ENCODE measurements around the gene FGF4. TPM values are rescaled to one million over a fixed set of nuclear protein-coding genes. Genes with fewer than 3 reads are reported as not detected.

FGF4 gene
- total RNA-seq (2021; ENCODE audit: unreplicated experiment) = not detected
- polyA plus RNA-seq (2012) = not detected in 2 replicates
- not detected for Bru-seq, nascent RNA
- BruChase-seq, experiment 1, labeled RNA remaining after a 6-hour chase = not detected
- not detected for BruChase-seq, experiment 2, labeled RNA remaining after a 2-hour chase
- long read RNA-seq = 0 reads

- intact Hi-C loops (cut with micrococcal nuclease) = no loop called here
- Histone ChIP-seq H2AFZ (ENCODE audit: low read depth, low read length, poor library complexity, severe bottlenecking) (no peak within 1 kb of the TSS), H3K4me3 (replicated peaks in 1 of 2; ENCODE audit: low read depth in 1 of 2, low read length in 2 of 2) (no peak within 1 kb of the TSS), H3K27me3 (ENCODE audit: insufficient read depth, low read length) (no peaks in the 10 kb centered on the region), H3K79me2 (ENCODE audit: insufficient read depth, low read length) (no peaks in the 10 kb centered on the region), H3K27ac (ENCODE audit: low read depth, low read length) (no peak within 1 kb of the TSS), H3K9me2 (ENCODE audit: insufficient read depth) (no peaks in the 10 kb centered on the region), H3K36me3 (ENCODE audit: control insufficient read depth in 1 of 2, insufficient read depth in 2 of 2, low read length in 2 of 2) (no peaks in the 10 kb centered on the region), H4K20me1 (ENCODE audit: insufficient read depth) (no peaks in the 10 kb centered on the region), H3K9me3 (ENCODE audit: control insufficient read depth in 1 of 2, insufficient read depth in 1 of 2, low read depth in 1 of 2, low read length in 2 of 2) (no peaks in the 10 kb centered on the region), H3K4me1 (ENCODE audit: control insufficient read depth in 1 of 2, insufficient read depth in 2 of 2, low read length in 2 of 2) (no peaks in the 10 kb centered on the region), H3K4me2 (ENCODE audit: low read length) (no peak within 1 kb of the TSS), H3K9ac (ENCODE audit: low read length) (no peak within 1 kb of the TSS)
- TF ChIP-seq, protein P1, sequence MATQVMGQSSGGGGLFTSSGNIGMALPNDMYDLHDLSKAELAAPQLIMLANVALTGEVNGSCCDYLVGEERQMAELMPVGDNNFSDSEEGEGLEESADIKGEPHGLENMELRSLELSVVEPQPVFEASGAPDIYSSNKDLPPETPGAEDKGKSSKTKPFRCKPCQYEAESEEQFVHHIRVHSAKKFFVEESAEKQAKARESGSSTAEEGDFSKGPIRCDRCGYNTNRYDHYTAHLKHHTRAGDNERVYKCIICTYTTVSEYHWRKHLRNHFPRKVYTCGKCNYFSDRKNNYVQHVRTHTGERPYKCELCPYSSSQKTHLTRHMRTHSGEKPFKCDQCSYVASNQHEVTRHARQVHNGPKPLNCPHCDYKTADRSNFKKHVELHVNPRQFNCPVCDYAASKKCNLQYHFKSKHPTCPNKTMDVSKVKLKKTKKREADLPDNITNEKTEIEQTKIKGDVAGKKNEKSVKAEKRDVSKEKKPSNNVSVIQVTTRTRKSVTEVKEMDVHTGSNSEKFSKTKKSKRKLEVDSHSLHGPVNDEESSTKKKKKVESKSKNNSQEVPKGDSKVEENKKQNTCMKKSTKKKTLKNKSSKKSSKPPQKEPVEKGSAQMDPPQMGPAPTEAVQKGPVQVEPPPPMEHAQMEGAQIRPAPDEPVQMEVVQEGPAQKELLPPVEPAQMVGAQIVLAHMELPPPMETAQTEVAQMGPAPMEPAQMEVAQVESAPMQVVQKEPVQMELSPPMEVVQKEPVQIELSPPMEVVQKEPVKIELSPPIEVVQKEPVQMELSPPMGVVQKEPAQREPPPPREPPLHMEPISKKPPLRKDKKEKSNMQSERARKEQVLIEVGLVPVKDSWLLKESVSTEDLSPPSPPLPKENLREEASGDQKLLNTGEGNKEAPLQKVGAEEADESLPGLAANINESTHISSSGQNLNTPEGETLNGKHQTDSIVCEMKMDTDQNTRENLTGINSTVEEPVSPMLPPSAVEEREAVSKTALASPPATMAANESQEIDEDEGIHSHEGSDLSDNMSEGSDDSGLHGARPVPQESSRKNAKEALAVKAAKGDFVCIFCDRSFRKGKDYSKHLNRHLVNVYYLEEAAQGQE (IDR thresholded peaks at IDR 0.05; ENCODE audit: low read depth) = no peak
- TF ChIP-seq EGR1 (IDR thresholded peaks at IDR 0.05; ENCODE audit: low read depth) (no peak), FOSL1 (IDR thresholded peaks at IDR 0.05; ENCODE audit: low read depth) (no peak), EZH2 (IDR thresholded peaks at IDR 0.05) (no peak), POLR2AphosphoS5 (IDR thresholded peaks at IDR 0.05; ENCODE audit: low read depth, low read length) (no peak), MAX (IDR thresholded peaks at IDR 0.05) (no peak), SP1 (IDR thresholded peaks at IDR 0.05; ENCODE audit: low read depth) (no peak), ZFX (IDR thresholded peaks at IDR 0.05) (no peak), RAD21 (IDR thresholded peaks at IDR 0.05; ENCODE audit: low read depth) (no peak), TCF7L2 (IDR thresholded peaks at IDR 0.05; ENCODE audit: borderline replicate concordance, extremely low read depth, insufficient read depth, insufficient read length) (no peak), YY1 (IDR thresholded peaks at IDR 0.05; ENCODE audit: extremely low read depth, insufficient replicate concordance, low read depth, low read length) (no peak), CBX3 (IDR thresholded peaks at IDR 0.05; ENCODE audit: low read depth) (no peak), ELF1 (IDR thresholded peaks at IDR 0.05; ENCODE audit: borderline replicate concordance, low read depth) (no peak), CEBPB (IDR thresholded peaks at IDR 0.05; ENCODE audit: low read depth) (no peak), EZH2phosphoT487 (IDR thresholded peaks at IDR 0.05; ENCODE audit: borderline replicate concordance) (no peak), SRF (IDR thresholded peaks at IDR 0.05; ENCODE audit: low read depth) (no peak)
- TF ChIP-seq, protein P2, sequence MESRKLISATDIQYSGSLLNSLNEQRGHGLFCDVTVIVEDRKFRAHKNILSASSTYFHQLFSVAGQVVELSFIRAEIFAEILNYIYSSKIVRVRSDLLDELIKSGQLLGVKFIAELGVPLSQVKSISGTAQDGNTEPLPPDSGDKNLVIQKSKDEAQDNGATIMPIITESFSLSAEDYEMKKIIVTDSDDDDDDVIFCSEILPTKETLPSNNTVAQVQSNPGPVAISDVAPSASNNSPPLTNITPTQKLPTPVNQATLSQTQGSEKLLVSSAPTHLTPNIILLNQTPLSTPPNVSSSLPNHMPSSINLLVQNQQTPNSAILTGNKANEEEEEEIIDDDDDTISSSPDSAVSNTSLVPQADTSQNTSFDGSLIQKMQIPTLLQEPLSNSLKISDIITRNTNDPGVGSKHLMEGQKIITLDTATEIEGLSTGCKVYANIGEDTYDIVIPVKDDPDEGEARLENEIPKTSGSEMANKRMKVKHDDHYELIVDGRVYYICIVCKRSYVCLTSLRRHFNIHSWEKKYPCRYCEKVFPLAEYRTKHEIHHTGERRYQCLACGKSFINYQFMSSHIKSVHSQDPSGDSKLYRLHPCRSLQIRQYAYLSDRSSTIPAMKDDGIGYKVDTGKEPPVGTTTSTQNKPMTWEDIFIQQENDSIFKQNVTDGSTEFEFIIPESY (IDR thresholded peaks at IDR 0.05; ENCODE audit: extremely low read depth, insufficient replicate concordance, low read length) = no peak
- TF ChIP-seq, protein P3, sequence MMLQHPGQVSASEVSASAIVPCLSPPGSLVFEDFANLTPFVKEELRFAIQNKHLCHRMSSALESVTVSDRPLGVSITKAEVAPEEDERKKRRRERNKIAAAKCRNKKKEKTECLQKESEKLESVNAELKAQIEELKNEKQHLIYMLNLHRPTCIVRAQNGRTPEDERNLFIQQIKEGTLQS (IDR thresholded peaks at IDR 0.05) = no peak
- TF ChIP-seq, protein P4, sequence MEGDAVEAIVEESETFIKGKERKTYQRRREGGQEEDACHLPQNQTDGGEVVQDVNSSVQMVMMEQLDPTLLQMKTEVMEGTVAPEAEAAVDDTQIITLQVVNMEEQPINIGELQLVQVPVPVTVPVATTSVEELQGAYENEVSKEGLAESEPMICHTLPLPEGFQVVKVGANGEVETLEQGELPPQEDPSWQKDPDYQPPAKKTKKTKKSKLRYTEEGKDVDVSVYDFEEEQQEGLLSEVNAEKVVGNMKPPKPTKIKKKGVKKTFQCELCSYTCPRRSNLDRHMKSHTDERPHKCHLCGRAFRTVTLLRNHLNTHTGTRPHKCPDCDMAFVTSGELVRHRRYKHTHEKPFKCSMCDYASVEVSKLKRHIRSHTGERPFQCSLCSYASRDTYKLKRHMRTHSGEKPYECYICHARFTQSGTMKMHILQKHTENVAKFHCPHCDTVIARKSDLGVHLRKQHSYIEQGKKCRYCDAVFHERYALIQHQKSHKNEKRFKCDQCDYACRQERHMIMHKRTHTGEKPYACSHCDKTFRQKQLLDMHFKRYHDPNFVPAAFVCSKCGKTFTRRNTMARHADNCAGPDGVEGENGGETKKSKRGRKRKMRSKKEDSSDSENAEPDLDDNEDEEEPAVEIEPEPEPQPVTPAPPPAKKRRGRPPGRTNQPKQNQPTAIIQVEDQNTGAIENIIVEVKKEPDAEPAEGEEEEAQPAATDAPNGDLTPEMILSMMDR (IDR thresholded peaks at IDR 0.05 in 2 of 3, conservative IDR thresholded peaks at IDR 0.05 in 1 of 3; ENCODE audit: borderline replicate concordance in 1 of 3, insufficient read depth in 1 of 3, low read depth in 2 of 3, low read length in 2 of 3) = no peak
- ATAC-seq (no peak), DNase-seq (ENCODE audit: low read depth, low spot score) (no peak)
- no TSS peak for BruUV-seq (replicated peaks)
- CTCF ChIA-PET = no interaction called here
- RAD21 ChIA-PET (ENCODE audit: low non-redundant PET in 1 of 2, low total read pairs in 2 of 2, uncharacterized antibody in 2 of 2, unreplicated experiment in 2 of 2) = no interaction called here
- POLR2A ChIA-PET = no interaction called here
Observed at GRCh38 chr11:69775163-69775755, at the start of gene FGF4. TSS of gene FGF4 (minus strand) at chr11:69775341. CDS start at chr11:69775084, 257 bp downstream.

All from HCT116 (cell line).